ENCODE results near the gene SEC23B. TPM values are rescaled to one million over a fixed set of nuclear protein-coding genes. Genes with fewer than 3 reads are reported as not detected.
A peak's percentile ranks its signal among the peaks of the same experiment; 100 is the strongest.
"Not testable (repeated sequence)": the region's sequence is repeated elsewhere in the genome, so short reads cannot be mapped to it uniquely, and the experiment has no call there.

SEC23B gene
- polyA plus RNA-seq (ENCODE audit: insufficient read length): 18.2 TPM

DNA sequence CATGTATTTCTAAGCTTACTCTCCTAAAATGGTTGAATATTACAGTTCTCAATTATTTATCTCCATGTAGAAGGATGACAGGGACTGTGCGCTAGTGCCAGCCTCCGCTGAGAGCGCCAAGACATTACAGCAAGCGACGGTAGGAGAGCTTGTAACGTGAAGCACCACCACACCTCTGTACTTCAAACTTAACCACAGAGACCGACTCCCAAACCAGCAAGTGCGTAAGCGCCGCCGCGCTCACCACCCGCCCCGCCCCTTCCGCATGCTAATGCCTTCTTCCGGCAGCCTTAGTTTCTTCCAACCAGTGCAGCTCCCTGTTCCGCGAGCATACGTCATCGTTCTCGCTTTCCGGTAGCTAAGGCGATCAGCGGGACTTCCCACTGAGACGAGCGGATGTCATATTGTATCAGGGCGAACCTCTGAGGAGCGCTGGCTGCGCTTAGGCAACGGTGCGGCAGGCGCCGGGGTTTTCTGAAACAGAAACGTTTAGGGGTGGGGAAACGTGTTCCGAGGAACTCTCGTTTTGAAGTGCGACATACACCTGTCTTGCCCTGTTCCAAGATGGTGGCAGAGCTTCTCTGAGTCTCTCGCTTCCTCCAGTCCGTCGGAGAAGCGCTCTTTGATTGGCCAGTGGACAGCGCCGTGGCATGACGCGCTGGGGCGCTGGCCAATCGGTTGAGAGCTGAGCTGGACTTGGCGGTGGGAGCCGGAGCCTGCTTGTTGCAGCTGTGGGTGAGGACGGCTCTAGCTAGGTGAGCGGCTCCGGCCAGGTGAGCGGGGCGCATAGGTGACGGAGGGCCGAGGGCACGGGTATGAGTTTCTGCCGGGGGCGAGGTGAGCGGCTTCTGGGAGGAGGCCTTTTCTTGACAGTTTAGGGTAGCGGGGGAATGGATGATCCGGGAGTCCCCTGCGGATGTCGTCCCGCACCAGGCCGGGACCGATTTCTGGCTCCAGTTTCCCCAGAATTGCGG lies at the start of gene SEC23B:
Gene SEC23B (plus strand): TSS at position 723 of the 974 bp plus-strand sequence. CDS start 2,896 bp downstream, outside the sequence.
- DNase-seq: peak; percentile 96

DNA sequence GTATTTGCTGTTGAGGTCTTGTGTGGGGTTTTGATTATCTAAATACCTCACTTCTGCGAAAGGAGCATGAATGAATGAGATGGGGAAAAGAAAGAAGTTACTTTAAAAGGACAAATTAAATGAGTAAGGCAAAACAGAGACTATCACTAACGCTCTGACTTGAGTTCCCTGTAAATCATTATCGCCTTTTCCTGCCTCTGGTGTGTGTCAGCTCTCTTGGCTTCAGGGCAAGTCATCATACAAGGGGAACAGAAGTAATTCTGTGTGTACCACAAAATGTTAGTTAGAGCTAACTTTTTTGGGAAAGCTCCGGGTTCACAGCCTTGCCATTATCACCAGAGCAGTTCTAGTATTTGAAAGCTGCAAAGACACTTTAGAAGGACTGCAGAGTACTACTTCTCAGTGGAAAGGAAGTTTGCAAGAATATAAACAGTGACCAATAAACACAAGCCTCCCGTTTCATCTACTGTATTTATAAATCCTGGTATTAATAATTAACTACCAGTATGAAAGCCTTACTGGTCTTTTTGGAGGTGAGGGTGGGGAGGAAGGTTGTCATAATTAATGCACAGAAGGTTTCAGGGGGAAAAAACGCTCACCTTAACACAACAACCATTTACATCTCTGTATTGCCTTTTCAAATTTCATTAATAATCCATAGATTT lies 42.1 kb upstream of the SEC23B start:
- no peak for DNase-seq

DNA sequence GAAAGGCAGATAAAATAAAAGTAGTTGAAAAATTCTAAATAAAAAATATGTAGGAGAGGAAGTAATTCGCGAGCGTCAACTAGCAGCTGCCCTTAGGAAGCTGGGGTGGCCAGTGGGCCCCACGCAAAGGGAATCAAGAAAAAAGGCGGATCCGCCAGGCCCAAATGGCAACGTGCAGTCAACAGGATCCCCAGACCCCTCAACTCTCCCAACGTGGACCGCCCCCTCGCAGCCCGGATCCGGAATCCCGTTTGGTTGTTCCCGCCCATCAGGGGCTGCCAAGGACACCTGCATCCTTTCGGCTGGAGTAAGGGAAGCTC lies 41.2 kb upstream of the SEC23B start:
- no peak for DNase-seq

DNA sequence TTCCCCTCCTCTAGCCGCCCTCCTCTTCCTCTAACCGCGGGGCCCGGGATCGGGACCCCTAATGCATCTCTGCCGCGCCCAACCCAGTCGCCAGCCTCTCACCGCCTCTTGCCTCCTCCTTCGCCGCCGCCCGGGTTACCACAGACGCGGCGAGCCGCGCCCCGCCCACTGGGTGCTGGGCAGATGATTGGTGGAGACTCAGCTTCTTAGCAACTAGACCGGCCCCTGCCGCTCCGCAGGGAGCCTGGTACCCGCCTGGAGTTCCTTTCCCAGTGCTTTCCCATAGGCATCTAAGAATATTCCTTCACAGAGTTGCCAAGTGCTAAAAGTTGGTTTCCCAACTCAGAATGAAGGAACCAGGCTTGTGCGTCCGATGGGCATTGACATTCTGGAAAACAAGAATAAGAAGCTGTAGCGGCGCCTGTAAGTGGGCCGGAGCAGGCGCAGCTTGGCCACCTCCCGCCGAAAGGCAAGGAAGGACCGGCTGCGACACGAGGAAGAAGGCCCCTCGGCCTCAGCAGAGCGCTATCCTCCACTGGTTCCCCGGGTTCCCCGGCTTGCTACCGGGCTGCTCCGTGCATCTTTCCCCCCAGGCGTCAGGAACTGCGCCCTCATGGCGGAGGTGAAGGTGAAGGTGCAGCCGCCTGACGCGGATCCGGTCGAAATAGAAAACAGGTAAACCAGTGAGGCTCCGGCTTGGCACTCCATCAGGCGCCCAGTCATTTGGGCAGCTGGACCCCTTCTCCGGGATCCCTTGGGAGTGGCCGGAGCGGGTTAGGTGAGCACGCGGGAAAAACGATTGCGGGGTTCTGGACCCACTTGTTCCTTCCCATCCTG lies 40.6 kb upstream of the SEC23B start, which contains the start of the genes DZANK1 and POLR3F:
Gene DZANK1 (minus strand): TSS at position 137 of the 837 bp plus-strand sequence. CDS start 1,672 bp downstream, outside the sequence.
Gene POLR3F (plus strand): TSS at position 497 of the 837 bp plus-strand sequence. CDS start 117 bp downstream, at position 614.
- peak; percentile 96 for DNase-seq

DNA sequence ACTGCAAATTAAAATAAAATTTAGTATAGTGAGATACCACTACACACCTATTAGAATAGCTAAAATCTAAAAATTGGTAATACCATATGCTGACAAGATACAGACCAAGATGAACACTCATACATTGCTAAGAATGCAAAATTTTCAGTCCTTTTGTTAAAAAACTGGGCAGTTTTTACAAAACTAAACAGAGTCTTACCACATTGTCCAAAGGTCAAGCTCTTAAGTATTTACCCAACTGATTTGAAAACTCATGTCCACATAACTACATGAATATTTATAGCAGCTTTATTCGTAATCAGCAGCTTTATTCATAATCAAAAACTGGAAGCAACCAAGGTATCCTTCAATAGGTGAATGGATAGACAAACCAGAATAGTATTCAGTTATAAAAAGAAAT lies 30.5 kb upstream of the SEC23B start:
- DNase-seq: no peak

DNA sequence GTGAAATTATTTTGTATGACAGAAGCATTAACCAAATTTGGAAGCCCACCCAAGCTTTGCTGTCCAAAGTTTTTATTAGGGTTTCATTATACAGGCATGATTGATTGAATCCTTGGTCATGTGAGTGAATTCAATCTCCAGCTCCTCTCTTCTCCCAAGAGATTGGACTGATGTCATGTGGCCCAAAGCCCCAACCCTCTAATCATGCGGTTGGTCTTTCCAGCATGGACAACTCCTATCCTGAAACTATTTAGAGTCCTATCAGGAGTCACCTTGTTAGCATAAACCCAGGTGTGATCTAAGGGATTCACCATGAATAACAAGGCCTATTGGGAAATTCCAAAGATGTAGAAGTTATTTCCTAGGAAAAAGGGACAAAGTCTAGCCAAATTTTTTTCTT lies 29.9 kb upstream of the SEC23B start:
- DNase-seq: no peak

DNA sequence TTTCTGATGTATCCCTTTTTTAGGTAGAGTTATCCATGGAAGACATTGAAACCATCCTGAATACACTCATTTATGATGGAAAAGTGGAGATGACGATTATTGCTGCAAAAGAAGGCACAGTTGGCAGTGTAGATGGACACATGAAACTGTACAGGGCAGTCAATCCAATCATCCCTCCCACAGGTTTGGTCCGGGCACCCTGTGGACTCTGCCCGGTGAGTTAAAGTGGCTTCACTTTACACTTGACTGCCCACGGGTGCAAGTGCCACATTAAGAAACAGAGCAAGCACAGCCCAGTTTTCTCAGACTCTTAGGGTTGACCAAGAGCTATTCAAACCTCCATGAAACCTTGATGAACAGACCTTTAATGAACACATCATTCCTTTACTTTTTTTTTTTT lies 26.1 kb upstream of the SEC23B start:
- no peak for DNase-seq

DNA sequence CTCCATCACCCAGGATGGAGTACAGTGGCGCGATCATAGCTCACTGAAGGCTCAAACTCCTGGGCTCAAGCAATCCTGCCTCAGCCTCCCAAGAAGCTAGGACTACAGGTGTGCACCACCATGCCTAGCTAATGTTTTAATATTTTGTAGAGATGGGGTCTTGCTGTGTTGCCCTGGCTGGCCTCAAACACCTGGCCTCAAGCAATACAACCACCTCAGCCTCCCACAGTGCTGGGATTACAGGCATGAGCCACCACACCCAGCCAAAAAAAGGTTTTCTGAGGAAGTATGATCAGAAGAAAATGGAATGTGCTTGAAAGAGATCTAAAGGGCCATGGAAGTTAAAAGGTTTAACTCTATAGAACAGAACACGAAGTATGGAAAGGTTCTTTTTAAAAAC lies 19.4 kb upstream of the SEC23B start:
- no peak for DNase-seq

DNA sequence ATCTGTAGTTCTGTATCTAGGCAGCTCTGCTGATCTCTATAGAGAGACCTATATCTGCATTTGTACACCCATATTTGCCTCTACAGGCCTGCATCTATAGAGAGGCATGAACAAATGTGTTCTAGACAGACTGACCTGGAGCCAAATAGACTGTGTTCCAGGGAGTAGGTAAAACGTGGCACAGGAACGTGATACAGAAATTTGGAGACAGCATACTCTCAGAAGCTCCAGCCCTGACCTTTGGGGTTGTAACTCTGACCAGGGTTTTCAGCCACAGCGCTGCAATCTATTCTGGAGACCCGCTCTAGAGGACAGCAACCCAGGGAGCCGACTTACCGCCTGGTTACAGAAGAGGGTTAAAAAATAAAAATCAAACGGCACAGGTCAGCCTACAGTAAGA lies 11.7 kb upstream of the SEC23B start:
- DNase-seq: no peak

DNA sequence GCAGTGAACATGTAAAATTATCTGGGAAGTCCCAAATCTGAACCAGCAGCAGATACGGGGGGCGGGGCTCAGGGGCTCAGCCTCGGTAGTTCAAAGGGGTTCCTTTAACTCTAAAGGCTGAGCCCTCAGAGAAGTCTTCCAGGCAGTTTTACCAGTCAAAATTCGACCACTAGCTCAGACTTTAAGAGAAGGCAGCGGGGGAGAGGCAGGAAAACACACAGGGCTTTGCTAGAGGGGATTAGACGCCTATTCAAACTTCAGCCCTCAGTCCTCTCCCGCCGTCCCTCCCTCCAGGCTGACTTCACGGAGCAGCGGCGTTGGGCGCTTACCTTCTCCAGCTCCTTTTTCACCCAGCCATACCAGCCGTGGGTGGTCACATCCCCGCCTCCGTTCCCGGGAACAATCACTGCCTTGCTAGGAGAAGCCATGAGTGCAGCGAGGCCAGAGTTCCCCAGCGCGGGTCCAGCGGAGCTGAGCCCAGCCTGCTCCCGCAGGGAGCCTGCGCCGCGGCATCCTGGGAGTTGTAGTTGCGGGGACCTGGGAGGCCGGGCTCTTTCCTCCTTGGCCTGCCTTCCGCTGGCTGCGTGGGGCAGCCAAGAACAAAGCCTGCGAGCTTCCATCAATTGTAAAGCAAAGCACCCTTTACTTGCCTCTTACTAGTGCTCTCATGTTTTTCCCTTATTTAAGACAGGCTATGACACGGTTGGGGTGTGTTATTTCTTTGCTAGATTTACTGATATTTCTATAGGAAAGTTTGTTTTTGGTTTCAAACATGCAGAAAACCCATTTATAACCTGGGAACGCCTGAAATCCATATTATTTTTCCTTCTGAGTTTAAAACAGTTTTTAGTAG lies 10.8 kb upstream of the SEC23B start, which contains the start of gene RBBP9:
Gene RBBP9 (minus strand): TSS at position 486 of the 853 bp plus-strand sequence. CDS start 58 bp downstream, at position 428.
- DNase-seq: peak; percentile 86

DNA sequence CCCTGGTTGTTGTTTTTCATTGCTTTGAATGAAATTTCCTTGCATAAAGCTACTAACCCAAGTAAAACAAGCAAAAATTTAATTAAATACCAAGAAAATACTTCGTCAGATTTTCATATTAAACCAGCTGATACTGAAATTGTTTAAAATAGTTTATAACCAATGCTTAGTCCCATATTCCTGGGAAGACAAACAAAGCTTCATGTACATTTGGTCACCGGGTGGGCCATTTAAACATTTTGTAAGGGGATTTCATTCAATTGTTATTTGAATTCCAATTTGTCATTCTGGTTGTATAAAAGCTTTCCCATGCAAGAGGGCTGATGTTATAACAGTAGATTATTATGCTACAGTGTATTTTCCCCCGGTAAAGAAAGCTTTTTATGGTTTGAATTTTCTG lies 10.1 kb upstream of the SEC23B start:
- no peak for DNase-seq

DNA sequence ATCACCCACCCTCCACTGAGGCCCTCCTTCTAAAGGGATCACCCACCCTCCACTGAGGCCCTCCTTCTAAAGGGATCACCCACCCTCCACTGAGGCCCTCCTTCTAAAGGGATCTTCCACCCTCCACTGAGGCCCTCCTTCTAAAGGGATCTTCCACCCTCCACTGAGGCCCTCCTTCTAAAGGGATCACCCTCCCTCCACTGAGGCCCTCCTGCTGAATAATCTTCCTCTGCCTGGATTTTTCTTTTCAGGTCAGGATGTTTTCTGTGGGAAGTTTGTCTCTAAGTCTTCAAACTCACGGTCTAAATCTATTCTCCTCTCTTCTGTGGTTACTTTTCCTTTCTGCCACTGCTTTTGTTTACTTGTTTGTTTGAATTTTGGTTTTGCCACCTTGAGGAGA lies 6.1 kb upstream of the SEC23B start:
- DNase-seq: not testable (repeated sequence)

DNA sequence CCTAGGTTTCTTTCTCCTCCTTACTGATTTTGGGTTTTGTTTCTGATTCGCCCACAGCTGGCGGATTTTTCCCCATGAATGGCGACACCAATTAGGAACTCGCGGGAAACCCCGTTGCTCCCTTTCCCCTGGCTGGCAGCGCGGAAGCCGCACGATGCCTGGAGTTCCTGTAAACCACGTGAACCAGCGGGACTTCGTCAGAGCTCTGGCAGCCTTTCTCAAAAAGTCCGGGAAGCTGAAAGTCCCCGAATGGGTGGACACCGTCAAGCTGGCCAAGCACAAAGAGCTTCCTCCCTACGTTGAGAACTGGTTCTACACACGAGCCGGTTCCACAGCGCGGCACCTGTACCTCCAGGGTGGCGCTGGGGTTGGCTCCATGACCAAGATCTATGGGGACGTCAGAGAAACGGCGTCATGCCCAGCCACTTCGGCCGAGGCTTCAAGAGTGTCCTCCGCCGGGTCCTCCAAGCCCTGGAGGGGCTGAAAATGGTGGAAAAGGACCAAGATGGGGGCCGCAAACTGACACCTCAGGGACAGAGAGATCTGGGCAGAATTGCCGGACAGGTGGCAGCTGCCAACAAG lies 3.2 kb upstream of the SEC23B start:
- DNase-seq: no peak

DNA sequence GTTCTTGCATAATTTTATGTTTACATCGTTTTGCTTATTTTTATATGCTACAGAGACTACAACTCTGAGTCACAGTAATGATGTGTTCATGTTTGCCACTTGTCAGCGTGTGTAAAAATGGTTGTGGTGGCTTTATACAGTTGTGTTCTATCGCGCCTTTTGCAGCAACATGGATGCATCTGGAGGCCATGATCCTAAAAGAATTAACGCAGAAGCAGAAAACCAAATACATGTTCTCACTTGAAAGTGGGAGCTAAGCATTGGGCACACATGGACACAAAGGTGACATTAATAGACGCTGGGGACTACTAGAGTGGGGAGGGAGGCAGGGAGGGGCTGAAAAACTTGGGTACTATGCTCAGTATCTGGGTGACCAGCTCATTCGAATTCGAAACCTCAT lies 996 bp upstream of the SEC23B start:
- no peak for DNase-seq

DNA sequence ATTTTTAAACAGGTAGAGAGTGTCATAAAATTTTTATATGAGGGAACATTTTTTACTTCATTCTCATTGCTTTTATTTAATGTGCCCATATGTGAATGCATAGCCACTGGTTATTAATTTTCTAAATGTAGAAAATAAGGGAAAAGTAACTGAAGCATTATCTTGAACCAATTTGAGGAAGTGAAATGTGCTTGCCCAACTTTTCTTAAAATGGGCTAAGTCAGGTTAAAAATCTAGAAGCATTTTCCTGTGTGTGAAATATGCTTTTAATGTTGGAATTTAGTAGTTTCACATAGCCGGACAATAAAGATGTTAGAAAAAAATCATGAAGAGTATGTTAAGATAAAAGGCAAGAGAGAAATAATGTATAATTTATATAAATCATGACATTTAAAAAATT lies 3.8 kb downstream of the SEC23B start:
- no peak for DNase-seq

DNA sequence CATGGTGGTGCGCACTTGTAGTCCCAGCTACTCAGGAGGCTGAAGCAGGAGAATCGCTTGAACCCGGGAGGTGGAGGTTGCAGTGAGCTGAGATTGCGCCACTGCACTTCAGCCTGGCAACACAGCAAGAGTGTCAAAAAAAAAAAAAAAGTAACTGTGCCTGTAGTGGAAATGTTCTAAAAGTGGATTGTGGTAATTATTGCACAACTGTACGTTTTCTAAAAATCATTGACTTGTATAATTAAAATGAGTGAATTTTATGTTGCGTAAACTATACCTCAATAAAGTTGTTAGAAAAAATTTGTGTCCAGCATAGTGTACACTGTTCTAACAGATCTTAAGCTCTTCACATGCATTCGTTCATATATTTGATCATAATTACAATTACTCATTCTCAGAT lies 5.5 kb downstream of the SEC23B start:
- no peak for DNase-seq

DNA sequence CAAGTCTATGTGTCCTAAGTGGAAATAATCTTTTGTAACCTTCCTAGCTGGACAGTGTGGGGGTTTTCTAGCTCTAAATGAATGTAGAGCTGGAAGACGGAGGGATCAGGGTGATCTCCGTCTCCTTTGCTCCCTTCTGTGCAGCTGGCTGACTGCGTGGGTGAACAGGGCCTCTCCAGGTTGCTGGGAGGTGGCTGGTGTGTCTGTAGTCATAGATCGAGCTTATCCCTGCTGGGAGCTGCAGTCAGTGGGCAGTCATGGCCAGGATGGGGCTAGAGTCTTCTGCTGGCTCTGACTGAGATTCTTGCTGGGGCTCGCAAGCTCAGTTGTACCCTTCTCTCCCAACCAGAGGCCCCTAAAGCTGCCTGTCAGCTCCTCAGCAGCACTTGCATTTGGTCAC lies 6.4 kb downstream of the SEC23B start:
- DNase-seq: no peak

DNA sequence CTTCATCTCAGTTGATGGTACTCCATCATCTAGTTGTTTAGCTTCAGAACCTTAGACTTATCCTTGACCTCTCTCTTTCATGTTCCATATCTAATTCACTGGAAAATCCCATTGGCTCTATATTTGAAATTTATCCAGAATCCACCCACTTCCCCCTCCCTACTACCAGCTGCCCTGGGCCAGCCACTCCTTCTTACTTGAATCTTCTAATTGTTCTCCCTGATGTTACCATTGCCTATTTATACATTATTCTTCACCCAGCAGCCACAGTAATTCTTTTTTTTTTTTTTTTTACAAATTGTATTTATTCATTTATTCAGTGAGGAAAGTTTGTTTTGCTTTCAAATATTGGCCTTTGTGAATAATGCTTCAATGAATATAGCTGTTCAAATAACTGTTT lies 8.2 kb downstream of the SEC23B start:
- DNase-seq: no peak

DNA sequence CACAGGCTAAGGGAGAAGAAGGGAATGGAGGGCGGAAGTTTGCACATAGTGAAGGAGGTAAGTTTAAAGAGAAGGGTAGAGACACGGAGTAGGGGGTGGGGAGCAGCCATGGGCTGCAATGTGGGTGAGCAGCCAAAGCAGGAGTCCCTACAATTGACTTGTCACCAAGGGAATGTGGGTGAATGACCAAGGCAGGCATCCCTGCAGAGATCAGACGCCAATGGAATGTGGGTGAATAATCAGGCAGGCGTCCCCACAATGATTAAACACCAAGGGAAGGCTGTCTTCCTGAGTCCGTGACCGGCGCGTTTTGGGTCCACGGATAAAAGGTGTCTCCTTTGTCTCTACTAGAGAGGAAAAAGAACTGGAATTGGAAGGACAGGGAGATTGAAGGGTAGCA lies 14.3 kb downstream of the SEC23B start:
- DNase-seq: not testable (repeated sequence)

DNA sequence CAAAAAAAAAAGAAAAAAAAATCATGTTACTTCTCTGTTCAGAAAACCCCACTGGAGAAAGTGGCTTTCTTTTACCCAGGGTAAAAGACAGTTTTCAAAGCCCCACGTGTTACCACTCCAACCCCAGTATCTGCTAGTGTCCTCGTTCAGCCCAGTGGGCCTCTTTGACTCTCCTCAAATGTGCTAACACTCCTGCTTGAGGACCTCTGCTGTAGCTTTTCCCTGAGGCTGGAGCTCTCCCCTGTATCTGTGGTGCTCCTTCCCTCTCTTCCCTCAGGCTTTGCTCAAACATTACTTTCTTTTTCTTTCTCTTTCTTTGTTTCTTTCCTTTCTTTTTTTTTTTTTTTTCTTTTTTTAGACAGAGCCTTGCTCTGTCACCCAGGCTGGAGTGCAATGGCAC lies 15.3 kb downstream of the SEC23B start:
- DNase-seq: no peak

DNA sequence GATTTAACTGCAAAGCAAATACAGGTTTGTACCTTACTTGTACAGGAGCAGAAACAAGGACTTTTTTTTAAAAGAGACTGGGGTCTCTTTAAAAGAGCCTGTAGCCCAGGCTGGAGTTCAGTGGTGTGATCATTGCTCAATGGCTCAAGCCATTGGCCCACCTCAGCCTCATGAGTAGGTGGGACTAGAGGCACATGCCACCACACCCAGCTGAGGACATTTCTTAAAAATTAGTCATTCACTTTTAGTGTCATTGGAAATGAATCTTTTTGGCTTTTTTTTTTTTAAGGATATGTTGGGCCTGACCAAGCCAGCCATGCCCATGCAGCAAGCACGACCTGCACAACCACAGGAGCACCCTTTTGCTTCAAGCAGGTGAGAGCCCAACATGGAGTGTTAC lies 16.9 kb downstream of the SEC23B start:
- no peak for DNase-seq
